VCaP (cell line): Measurements from ENCODE around the gene ST8SIA1.

Experiments used
- H3K27ac ChIP-seq: fragments of 450-650 bp; 2 replicates; pipeline ENCODE4 v1.5.1; 2017
- TF ChIP-seq, protein P1 (sequence below): fragments of 450-650 bp; conservative IDR thresholded peaks from 2 replicates; pipeline ENCODE4 v1.5.1; 2017; ENCODE audit warnings: mild to moderate bottlenecking, moderate library complexity

Gene ST8SIA1

DNA sequence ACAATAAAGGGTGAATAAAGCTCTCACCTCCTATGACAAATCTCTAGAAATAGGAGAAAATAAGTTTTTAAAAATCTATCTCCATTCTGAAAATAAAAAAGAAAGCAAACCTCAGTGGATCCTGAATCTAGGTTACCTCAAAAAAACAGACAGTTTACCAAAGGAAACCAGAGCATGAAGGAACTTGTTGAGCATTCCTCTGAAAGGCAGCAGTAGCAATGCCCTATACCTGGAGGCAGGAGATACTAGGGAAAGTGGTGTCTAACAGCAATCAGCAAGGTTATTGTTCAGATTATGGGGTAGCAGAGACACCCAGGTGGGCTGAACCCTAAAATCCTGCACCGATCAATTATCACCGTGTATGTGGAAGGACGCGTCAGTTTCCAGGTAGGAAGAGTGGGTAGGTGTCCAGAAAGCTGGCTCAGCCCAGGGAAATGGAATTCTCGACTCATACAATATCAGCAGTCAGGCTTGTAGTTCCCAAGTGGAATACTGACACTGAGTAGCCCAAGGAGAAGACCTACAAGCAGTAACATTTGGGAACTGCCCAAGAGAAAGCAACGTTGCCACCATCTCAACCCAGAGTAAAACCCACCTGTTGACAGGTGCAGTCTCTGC, 128.3 kb downstream of the ST8SIA1 start:
- H3K27ac ChIP-seq = no peak overlapping the region
- TF ChIP-seq, protein P1, sequence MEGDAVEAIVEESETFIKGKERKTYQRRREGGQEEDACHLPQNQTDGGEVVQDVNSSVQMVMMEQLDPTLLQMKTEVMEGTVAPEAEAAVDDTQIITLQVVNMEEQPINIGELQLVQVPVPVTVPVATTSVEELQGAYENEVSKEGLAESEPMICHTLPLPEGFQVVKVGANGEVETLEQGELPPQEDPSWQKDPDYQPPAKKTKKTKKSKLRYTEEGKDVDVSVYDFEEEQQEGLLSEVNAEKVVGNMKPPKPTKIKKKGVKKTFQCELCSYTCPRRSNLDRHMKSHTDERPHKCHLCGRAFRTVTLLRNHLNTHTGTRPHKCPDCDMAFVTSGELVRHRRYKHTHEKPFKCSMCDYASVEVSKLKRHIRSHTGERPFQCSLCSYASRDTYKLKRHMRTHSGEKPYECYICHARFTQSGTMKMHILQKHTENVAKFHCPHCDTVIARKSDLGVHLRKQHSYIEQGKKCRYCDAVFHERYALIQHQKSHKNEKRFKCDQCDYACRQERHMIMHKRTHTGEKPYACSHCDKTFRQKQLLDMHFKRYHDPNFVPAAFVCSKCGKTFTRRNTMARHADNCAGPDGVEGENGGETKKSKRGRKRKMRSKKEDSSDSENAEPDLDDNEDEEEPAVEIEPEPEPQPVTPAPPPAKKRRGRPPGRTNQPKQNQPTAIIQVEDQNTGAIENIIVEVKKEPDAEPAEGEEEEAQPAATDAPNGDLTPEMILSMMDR = no peak

DNA sequence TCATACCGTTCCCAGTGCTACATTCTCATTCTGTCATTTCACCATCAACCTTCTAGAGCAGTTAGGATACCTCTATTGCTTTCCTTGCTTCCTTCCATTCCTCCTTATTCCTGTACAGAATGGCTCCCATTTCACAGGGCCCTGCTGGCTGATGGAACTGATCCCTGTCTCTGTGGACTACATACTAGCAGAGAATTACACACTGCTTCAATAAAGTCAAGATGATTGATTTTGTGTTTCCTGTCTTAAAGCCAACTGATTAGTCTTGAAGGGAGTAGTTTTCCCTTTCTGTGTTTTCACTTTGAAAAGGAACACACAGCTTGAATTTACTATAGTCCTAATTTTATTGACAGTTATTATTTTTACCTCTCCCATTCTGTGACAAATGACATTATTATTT, 130.1 kb downstream of the ST8SIA1 start:
- no peak overlapping the region for H3K27ac ChIP-seq
- TF ChIP-seq, protein P1 = no peak

DNA sequence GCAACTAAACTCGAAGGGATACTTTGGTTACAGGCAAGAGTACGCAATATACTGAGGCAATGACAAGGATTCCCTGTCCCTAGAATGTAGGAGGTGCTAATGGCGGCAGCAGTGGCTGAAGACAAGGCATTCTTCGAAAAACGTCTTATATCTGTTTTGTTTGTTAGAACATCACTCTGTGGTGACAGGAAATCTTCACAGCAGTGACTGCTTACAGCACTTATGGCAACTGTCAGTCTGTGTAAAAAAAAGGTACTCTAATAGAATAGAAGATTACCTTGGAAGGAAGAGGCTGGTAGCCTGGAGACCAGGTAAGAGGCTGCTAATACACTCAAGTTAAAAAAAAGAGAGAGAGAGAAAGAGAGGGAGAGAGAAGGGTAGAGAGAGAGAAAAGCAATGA, 131.7 kb downstream of the ST8SIA1 start:
- TF ChIP-seq, protein P1 = no peak
- H3K27ac ChIP-seq = no peak overlapping the region

DNA sequence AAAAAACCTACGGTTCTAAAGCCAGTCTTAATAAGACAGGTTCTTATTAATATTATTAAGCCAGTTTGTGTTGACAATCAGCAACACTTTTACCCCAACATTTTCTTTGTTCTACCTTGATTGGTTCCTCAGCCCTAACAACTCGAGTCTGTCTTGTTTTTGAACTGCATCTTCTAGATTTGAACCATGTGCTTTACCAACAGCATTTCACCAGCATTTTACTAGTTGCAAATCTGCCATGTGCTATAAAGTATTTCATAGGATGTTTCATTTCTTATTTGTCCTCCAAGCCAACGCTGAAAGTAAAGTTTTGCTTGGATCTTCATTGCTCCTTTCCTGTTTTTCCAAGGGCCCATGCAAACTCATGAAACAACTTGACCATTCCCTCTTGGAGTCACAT, 133.4 kb downstream of the ST8SIA1 start:
- no peak overlapping the region for H3K27ac ChIP-seq
- TF ChIP-seq, protein P1 = no peak

DNA sequence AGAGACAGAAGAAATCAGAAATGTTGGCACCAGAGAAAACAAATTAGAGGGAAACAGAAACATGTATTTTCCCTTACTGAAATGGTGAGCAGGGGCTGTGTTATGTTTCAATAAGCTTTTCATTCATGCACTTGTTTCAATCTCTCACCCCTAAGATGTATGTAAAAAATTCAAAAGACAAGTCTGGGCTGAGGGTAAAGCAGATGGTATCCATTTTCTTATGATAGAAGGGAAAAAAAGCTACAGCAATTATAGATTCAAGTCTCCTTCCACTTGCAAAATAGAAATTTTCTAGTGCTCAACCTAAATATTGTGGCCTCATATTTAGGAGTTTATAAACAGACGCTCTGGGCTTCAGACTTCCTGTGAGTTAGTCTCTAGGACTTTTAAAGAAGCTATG, 138.3 kb downstream of the ST8SIA1 start:
- no peak overlapping the region for H3K27ac ChIP-seq
- TF ChIP-seq, protein P1 = no peak

DNA sequence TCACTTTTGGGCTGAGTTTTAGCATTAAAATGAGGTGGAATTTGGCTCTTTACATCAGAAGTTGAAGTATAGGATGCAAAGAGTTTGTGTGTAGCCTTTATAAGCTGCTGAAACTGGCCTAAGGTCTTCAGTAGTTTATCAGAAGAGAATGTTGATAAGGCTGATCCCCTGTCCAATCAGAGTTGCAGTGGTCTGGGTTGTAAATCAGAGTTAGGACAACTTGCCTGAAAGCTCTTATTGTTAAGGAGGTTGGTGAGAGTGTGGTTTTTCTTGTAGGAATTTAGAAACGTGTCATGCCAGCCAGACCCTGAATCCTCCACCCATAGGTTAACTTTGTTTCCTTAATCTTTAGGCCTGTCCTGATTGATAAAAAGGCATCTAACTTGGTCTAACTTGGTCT, 143.5 kb downstream of the ST8SIA1 start:
- TF ChIP-seq, protein P1 = no peak
- H3K27ac ChIP-seq = no peak overlapping the region

DNA sequence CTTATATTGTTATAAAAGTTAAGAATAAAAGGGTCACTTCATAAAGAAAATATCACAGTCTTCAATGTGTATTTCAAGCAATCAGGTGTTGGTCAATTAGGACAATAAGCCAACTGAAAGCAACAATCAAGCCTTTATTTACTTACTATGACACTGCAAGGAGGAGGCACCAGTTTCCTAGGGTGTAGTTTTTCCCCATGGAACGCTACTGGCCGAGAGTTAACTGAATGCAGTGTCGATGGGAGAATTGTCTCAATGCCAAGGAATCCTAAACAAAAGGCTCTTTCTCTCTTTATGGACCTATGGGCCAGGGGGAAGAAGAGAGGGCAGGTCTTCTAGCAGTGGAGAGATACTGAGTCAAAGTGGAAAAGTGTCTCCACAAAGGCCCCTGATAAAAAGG, 146.1 kb downstream of the ST8SIA1 start:
- TF ChIP-seq, protein P1 = no peak
- H3K27ac ChIP-seq = no peak overlapping the region
